Activated CD4-positive, alpha-beta T cell treated with anti-CD3 and anti-CD28 coated beads, Interleukin-2, amount 10 ng/mL, durations not matched to agents 7 days and 5 days (primary cell): ENCODE data around the gene ASPA. TPM values are rescaled to one million over a fixed set of nuclear protein-coding genes. Genes with fewer than 3 reads are reported as not detected.
"Not testable (repeated sequence)": the region's sequence is repeated elsewhere in the genome, so short reads cannot be mapped to it uniquely, and the experiment has no call there.

Source experiments
- CTCF ChIA-PET: fragments of 350-600 bp; sonication (Branson Sonifier 250); formaldehyde crosslinking; loops from one replicate; lab custom pipeline; 2021; ENCODE audit warnings: antibody characterized with exemption; lab: Charles Lee
- POLR2A ChIA-PET: fragments of 350-600 bp; sonication (Branson Sonifier 250); formaldehyde crosslinking; loops from one replicate; lab custom pipeline; 2021; ENCODE audit warnings: antibody characterized with exemption; lab: Charles Lee
- DNase-seq: peaks from one replicate; pipeline ENCODE4 v3.0.0-alpha.2; 2020
- H3K27ac Mint-ChIP-seq: one replicate; pipeline ENCODE4 v1.8.0; 2021; ENCODE audit warnings: mild to moderate bottlenecking, moderate library complexity, mixed read lengths
- H3K27me3 Mint-ChIP-seq: one replicate; pipeline ENCODE4 v1.8.0; 2021; ENCODE audit warnings: mixed read lengths
- H3K36me3 Mint-ChIP-seq: one replicate; pipeline ENCODE4 v1.8.0; 2021; ENCODE audit warnings: low read depth, mixed read lengths
- H3K4me1 Mint-ChIP-seq: one replicate; pipeline ENCODE4 v1.8.0; 2021; ENCODE audit warnings: mixed read lengths
- H3K4me3 Mint-ChIP-seq: one replicate; pipeline ENCODE4 v1.8.0; 2021; ENCODE audit warnings: mild to moderate bottlenecking, moderate library complexity, mixed read lengths
- H3K9me3 Mint-ChIP-seq: one replicate; pipeline ENCODE4 v1.8.0; 2021; ENCODE audit warnings: mixed read lengths
- total RNA-seq, 2 experiments: library from RNA; stranded (reverse); gene quantifications; one replicate each; pipeline ENCODE4 v1.2.3, GENCODE V29; 2021

ASPA gene
- total RNA-seq, result not detected

GRCh38 chr17:3475812-3476610, at the start of gene ASPA:
Gene ASPA (plus strand): TSS chr17:3475997. CDS start chr17:3476160, 163 bp downstream.
- Mint-ChIP-seq H3K27me3 (peaks cover 6% of the 10 kb centered on the region), H3K36me3 (no peaks in the 10 kb centered on the region), H3K4me3 (no peak within 1 kb of the TSS), H3K27ac (no peak within 1 kb of the TSS), H3K9me3 (no peaks in the 10 kb centered on the region), H3K4me1 (no peaks in the 10 kb centered on the region)
- DNase-seq, result no peak
- ChIA-PET POLR2A (no interaction called here), CTCF (no interaction called here)

- H3K27ac Mint-ChIP-seq, H3K4me3 Mint-ChIP-seq, H3K9me3 Mint-ChIP-seq, H3K27me3 Mint-ChIP-seq, POLR2A ChIA-PET, CTCF ChIA-PET, H3K4me1 Mint-ChIP-seq, H3K36me3 Mint-ChIP-seq: not testable (repeated sequence)
- DNase-seq, result peak; percentile 7
These were observed 42.6 kb upstream of the ASPA start for GRCh38 chr17:3433215-3433614.

GRCh38 chr17:3433741-3434140, 42.1 kb upstream of the ASPA start, which contains the start of gene OR1E2:
Gene OR1E2 (minus strand): TSS chr17:3433841. CDS start chr17:3433841, 0 bp downstream.
- ChIA-PET CTCF (no interaction called here), POLR2A (no interaction called here)
- DNase-seq, result no peak
- H3K36me3 Mint-ChIP-seq, result no peaks in the 10 kb centered on the region
- no peak within 1 kb of the TSS for H3K27ac Mint-ChIP-seq
- H3K4me3 Mint-ChIP-seq, result no peak within 1 kb of the TSS
- H3K9me3 Mint-ChIP-seq, result no peaks in the 10 kb centered on the region
- no peaks in the 10 kb centered on the region for H3K4me1 Mint-ChIP-seq
- no peaks in the 10 kb centered on the region for H3K27me3 Mint-ChIP-seq

- peaks cover 17% of the 10 kb centered on the region for H3K27me3 Mint-ChIP-seq
- no peak for DNase-seq
- no peaks in the 10 kb centered on the region for H3K4me1 Mint-ChIP-seq
- H3K4me3 Mint-ChIP-seq, result no peak overlapping the region
- H3K9me3 Mint-ChIP-seq, result no peaks in the 10 kb centered on the region
- CTCF ChIA-PET, result no interaction called here
- POLR2A ChIA-PET, result no interaction called here
- H3K27ac Mint-ChIP-seq, result no peak overlapping the region
- no peaks in the 10 kb centered on the region for H3K36me3 Mint-ChIP-seq
These were observed 37.4 kb upstream of the ASPA start for GRCh38 chr17:3438368-3438767.

- ChIA-PET CTCF (no interaction called here), POLR2A (no interaction called here)
- Mint-ChIP-seq H3K27me3 (peaks cover 25% of the 10 kb centered on the region), H3K36me3 (no peaks in the 10 kb centered on the region), H3K9me3 (no peaks in the 10 kb centered on the region), H3K4me1 (no peaks in the 10 kb centered on the region), H3K4me3 (no peak overlapping the region), H3K27ac (no peak overlapping the region)
- no peak for DNase-seq
These were observed 35.3 kb upstream of the ASPA start for GRCh38 chr17:3440451-3440850.

- POLR2A ChIA-PET, result no interaction called here
- Mint-ChIP-seq H3K36me3 (no peaks in the 10 kb centered on the region), H3K27me3 (peaks cover 19% of the 10 kb centered on the region), H3K27ac (no peak overlapping the region), H3K4me1 (no peaks in the 10 kb centered on the region), H3K4me3 (no peak overlapping the region), H3K9me3 (no peaks in the 10 kb centered on the region)
- DNase-seq, result no peak
- CTCF ChIA-PET, result no interaction called here
These were observed 28.2 kb upstream of the ASPA start for GRCh38 chr17:3447625-3448024.

GRCh38 chr17:3448059-3448665, 27.6 kb upstream of the ASPA start:
- DNase-seq, result no peak
- peaks cover 18% of the 10 kb centered on the region for H3K27me3 Mint-ChIP-seq
- H3K36me3 Mint-ChIP-seq, result no peaks in the 10 kb centered on the region
- ChIA-PET CTCF (no interaction called here), POLR2A (no interaction called here)
- no peaks in the 10 kb centered on the region for H3K9me3 Mint-ChIP-seq
- no peaks in the 10 kb centered on the region for H3K4me1 Mint-ChIP-seq
- H3K27ac Mint-ChIP-seq, result no peak overlapping the region
- H3K4me3 Mint-ChIP-seq, result no peak overlapping the region

- POLR2A ChIA-PET, H3K4me1 Mint-ChIP-seq, H3K27me3 Mint-ChIP-seq, DNase-seq, CTCF ChIA-PET, H3K9me3 Mint-ChIP-seq, H3K36me3 Mint-ChIP-seq, H3K4me3 Mint-ChIP-seq, H3K27ac Mint-ChIP-seq: not testable (repeated sequence)
These were observed 9.4 kb upstream of the ASPA start for GRCh38 chr17:3466355-3466754.

GRCh38 chr17:3469529-3469928, 6.3 kb upstream of the ASPA start:
- no peak for DNase-seq
- no peak overlapping the region for H3K4me3 Mint-ChIP-seq
- POLR2A ChIA-PET, result no interaction called here
- CTCF ChIA-PET, result no interaction called here
- no peak overlapping the region for H3K27ac Mint-ChIP-seq
- peaks cover 3% of the 10 kb centered on the region for H3K27me3 Mint-ChIP-seq
- no peaks in the 10 kb centered on the region for H3K9me3 Mint-ChIP-seq
- no peaks in the 10 kb centered on the region for H3K36me3 Mint-ChIP-seq
- H3K4me1 Mint-ChIP-seq, result no peaks in the 10 kb centered on the region

GRCh38 chr17:3471599-3471998, 4.2 kb upstream of the ASPA start, which contains the start of gene SPATA22:
Gene SPATA22 (minus strand): TSS chr17:3471819. CDS start chr17:3469325, 2,494 bp downstream.
- ChIA-PET POLR2A (no interaction called here), CTCF (no interaction called here)
- DNase-seq, result no peak
- H3K9me3 Mint-ChIP-seq, result no peaks in the 10 kb centered on the region
- no peak within 1 kb of the TSS for H3K4me3 Mint-ChIP-seq
- no peaks in the 10 kb centered on the region for H3K36me3 Mint-ChIP-seq
- H3K4me1 Mint-ChIP-seq, result no peaks in the 10 kb centered on the region
- no peak within 1 kb of the TSS for H3K27ac Mint-ChIP-seq
- peaks cover 3% of the 10 kb centered on the region for H3K27me3 Mint-ChIP-seq

- ChIA-PET CTCF (no interaction called here), POLR2A (no interaction called here)
- H3K4me1 Mint-ChIP-seq, result no peaks in the 10 kb centered on the region
These were observed 3.7 kb upstream of the ASPA start for GRCh38 chr17:3472137-3472536.

GRCh38 chr17:3474212-3474611, 1.6 kb upstream of the ASPA start:
- no peaks in the 10 kb centered on the region for H3K36me3 Mint-ChIP-seq
- H3K4me1 Mint-ChIP-seq, result no peaks in the 10 kb centered on the region
- POLR2A ChIA-PET, result no interaction called here
- peaks cover 3% of the 10 kb centered on the region for H3K27me3 Mint-ChIP-seq
- no peak overlapping the region for H3K27ac Mint-ChIP-seq
- CTCF ChIA-PET, result no interaction called here
- DNase-seq, result no peak
- no peak overlapping the region for H3K4me3 Mint-ChIP-seq
- no peaks in the 10 kb centered on the region for H3K9me3 Mint-ChIP-seq

More at GRCh38 chr17:3472137-3472536, 3.7 kb upstream of the ASPA start:
- Mint-ChIP-seq H3K27ac (no peak overlapping the region), H3K4me3 (no peak overlapping the region), H3K9me3 (no peaks in the 10 kb centered on the region), H3K36me3 (no peaks in the 10 kb centered on the region), H3K27me3 (no peaks in the 10 kb centered on the region)
- DNase-seq, result no peak

- Mint-ChIP-seq H3K27me3 (peaks cover 3% of the 10 kb centered on the region), H3K36me3 (no peaks in the 10 kb centered on the region), H3K9me3 (no peaks in the 10 kb centered on the region), H3K4me1 (no peaks in the 10 kb centered on the region), H3K27ac (no peak overlapping the region), H3K4me3 (no peak overlapping the region)
- CTCF ChIA-PET, result no interaction called here
- no peak for DNase-seq
- POLR2A ChIA-PET, result no interaction called here
These were observed 529 bp upstream of the ASPA start for GRCh38 chr17:3475251-3475685.
